ENCODE results near the gene CHRNA4.

GRCh38 chr20:63322933-63323273, 38.2 kb downstream of the CHRNA4 start:
- TF ChIP-seq CTCF (IDR thresholded peaks at IDR 0.05) (no peak), POLR2A (IDR thresholded peaks at IDR 0.05) (no peak)
